ENCODE results near the gene TAF6. TPM values are rescaled to one million over a fixed set of nuclear protein-coding genes. Genes with fewer than 3 reads are reported as not detected.

TAF6 gene
- total and polyA plus RNA-seq, 2 experiments from 2014 or later: 56.3 to 141 TPM

- peak overlapping the region; percentile 98 for H3K27ac Mint-ChIP-seq
- peak overlapping the region; percentile 94 for H3K4me3 ChIP-seq
- ATAC-seq: peak; percentile 18
- peaks cover 19% of the 10 kb centered on the region for H3K4me1 Mint-ChIP-seq
- H3F3A ChIP-seq (replicated peaks; ENCODE audit: low read depth): peaks cover 17% of the 10 kb centered on the region
- peaks cover 17% of the 10 kb centered on the region for H3K27me3 Mint-ChIP-seq (ENCODE audit: insufficient read depth, low read depth, poor library complexity)
- H2AFZ ChIP-seq: no peak overlapping the region
- DNase-seq (ENCODE audit: low spot score): peak; percentile 61
- no peaks in the 10 kb centered on the region for H3K9me2 ChIP-seq (ENCODE audit: insufficient read depth)
- H3K36me3 ChIP-seq (ENCODE audit: insufficient read depth): peaks cover 39% of the 10 kb centered on the region
- H3K27ac ChIP-seq (ENCODE audit: low read depth): peak overlapping the region; percentile 85; the same call in 1 of the 2 replicates
- no peaks in the 10 kb centered on the region for H3K27me3 ChIP-seq (ENCODE audit: insufficient read depth)
- TF ChIP-seq CTCF (conservative IDR thresholded peaks at IDR 0.05; ENCODE audit: low read depth in 2 of 2): no peak
- TF ChIP-seq EZH2phosphoT487 (IDR thresholded peaks at IDR 0.05; ENCODE audit: unreplicated experiment): no peak
- TF ChIP-seq NANOG (IDR thresholded peaks at IDR 0.05; ENCODE audit: borderline replicate concordance): no peak
- TF ChIP-seq REST (IDR thresholded peaks at IDR 0.05; ENCODE audit: unreplicated experiment): no peak
- TF ChIP-seq POLR2AphosphoS5 (IDR thresholded peaks at IDR 0.05; ENCODE audit: low read depth): no peak
- peaks cover 53% of the 10 kb centered on the region for H3K79me2 ChIP-seq (replicated peaks; ENCODE audit: insufficient read depth)
- H4K20me1 ChIP-seq (replicated peaks; ENCODE audit: insufficient read depth): peaks cover 23% of the 10 kb centered on the region
- peak overlapping the region; percentile 89 for H3K4me2 ChIP-seq
- H3K9me3 Mint-ChIP-seq: peaks cover 20% of the 10 kb centered on the region
- peaks cover 15% of the 10 kb centered on the region for H3K4me1 ChIP-seq (ENCODE audit: insufficient read depth)
- peak overlapping the region; percentile 95 for H3K4me3 Mint-ChIP-seq
- peaks cover 50% of the 10 kb centered on the region for H3K36me3 Mint-ChIP-seq (ENCODE audit: low read depth)
Measured at GRCh38 chr7:100080907-100081534, 38.1 kb downstream of the TAF6 start.

GRCh38 chr7:100079024-100079560 is 40.1 kb downstream of the TAF6 start:
- H3K36me3 Mint-ChIP-seq (ENCODE audit: low read depth): peaks cover 69% of the 10 kb centered on the region
- Histone ChIP-seq H3K27ac (ENCODE audit: low read depth) (no peak overlapping the region; the same call in 1 of the 2 replicates), H3K9me2 (ENCODE audit: insufficient read depth) (no peaks in the 10 kb centered on the region), H4K20me1 (replicated peaks; ENCODE audit: insufficient read depth) (peaks cover 23% of the 10 kb centered on the region), H3K27me3 (ENCODE audit: insufficient read depth) (no peaks in the 10 kb centered on the region), H3K4me1 (ENCODE audit: insufficient read depth) (peaks cover 15% of the 10 kb centered on the region), H2AFZ (no peak overlapping the region), H3K79me2 (replicated peaks; ENCODE audit: insufficient read depth) (peaks cover 62% of the 10 kb centered on the region), H3F3A (replicated peaks; ENCODE audit: low read depth) (peaks cover 25% of the 10 kb centered on the region), H3K4me2 (peak overlapping the region; percentile 89; the same call in 1 of the 2 replicates), H3K36me3 (ENCODE audit: insufficient read depth) (peaks cover 58% of the 10 kb centered on the region), H3K4me3 (peak overlapping the region; percentile 94; the same call in 1 of the 2 replicates)
- no peak for ATAC-seq
- H3K9me3 Mint-ChIP-seq: peaks cover 39% of the 10 kb centered on the region
- H3K4me1 Mint-ChIP-seq: peaks cover 19% of the 10 kb centered on the region
- DNase-seq (ENCODE audit: low spot score): no peak
- H3K4me3 Mint-ChIP-seq: peak overlapping the region; percentile 41
- H3K27ac Mint-ChIP-seq: no peak overlapping the region
- peaks cover 21% of the 10 kb centered on the region for H3K27me3 Mint-ChIP-seq (ENCODE audit: insufficient read depth, low read depth, poor library complexity)
- no peak for TF ChIP-seq NANOG (IDR thresholded peaks at IDR 0.05; ENCODE audit: borderline replicate concordance)
- no peak for TF ChIP-seq STAT1 (IDR thresholded peaks at IDR 0.05; ENCODE audit: unreplicated experiment)
- TF ChIP-seq ZNF331 (CRISPR knock-in tag; IDR thresholded peaks at IDR 0.05; ENCODE audit: low read depth): no peak
- TF ChIP-seq CTCF (conservative IDR thresholded peaks at IDR 0.05; ENCODE audit: low read depth in 2 of 2): no peak
- TF ChIP-seq ZNF114 (CRISPR knock-in tag; IDR thresholded peaks at IDR 0.05): no peak
- no peak for TF ChIP-seq REST (IDR thresholded peaks at IDR 0.05; ENCODE audit: unreplicated experiment)
- TF ChIP-seq ETS1 (IDR thresholded peaks at IDR 0.05): no peak
- no peak for TF ChIP-seq CREB1 (CRISPR knock-in tag; IDR thresholded peaks at IDR 0.05; ENCODE audit: low read depth)
